Stimulated activated CD8-positive, alpha-beta memory T cell treated with anti-CD3 and anti-CD28 coated beads, Interleukin-15, amount 100 ng/mL, for 24 hours (primary cell): ENCODE results near the gene KLK3.
A peak's percentile ranks its signal among the peaks of the same experiment; 100 is the strongest.

ENCODE experiments used
- DNase-seq: peaks from one replicate; pipeline ENCODE4 v3.0.0-alpha.2; 2020; ENCODE audit warnings: low read depth

Gene KLK3

DNA sequence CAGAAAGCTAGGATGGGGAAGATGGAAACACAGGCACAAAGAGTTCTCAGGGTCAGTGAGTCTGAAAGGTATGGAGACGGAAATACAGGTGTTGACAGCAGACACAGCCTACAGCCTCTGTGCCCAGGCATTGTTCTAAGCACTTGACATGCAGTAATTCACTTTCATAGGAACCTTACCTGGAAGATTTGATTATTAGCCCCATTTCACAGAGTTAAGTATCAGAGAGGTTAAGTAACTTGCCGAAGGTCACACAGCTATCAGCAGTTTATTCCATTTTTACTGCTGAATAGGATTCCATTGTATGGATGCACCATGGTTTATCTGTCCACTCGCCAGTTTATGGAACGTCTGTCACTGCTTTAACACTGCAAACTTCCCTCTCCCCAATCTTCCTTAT is 43.3 kb downstream of the KLK3 start:
- DNase-seq = no peak

DNA sequence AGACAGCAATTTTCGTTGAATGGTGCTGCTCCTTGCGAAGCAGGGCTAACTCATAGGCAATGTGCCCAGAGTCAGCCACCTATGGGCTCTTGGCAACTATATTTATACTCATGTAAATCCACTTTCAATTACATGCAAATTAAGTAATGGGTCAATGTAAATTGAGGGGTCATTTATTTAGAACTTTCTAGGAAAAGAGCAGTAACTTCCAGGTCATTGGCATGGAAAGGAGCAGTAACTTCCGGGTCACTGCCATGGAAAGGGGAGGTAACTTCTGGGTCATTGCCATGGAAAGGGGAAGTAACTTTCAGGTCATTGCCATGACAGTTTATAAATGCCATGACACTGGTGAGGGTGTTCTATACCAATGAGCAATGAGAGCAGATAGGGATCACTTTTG is 44.9 kb downstream of the KLK3 start:
- DNase-seq = no peak

DNA sequence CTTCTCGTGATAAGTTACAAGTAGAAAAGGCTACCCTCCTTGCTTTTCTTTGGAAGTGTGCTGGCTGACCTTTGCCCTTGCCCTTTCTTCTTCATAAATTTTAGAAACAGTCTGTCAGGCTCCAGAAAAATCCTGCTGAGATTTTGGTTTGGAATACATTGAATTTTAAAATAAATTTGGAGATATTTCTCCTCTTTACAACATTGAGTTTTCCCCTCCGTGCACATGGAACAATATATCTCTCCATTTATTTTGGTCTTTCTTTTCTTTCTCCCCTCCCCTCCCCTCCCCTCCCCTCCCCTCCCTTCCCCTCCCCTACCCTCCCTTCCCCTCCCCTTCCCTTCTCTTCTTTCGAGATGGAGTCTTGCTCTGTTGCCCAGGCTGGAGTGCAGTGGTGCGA is 47.9 kb downstream of the KLK3 start:
- no peak for DNase-seq

DNA sequence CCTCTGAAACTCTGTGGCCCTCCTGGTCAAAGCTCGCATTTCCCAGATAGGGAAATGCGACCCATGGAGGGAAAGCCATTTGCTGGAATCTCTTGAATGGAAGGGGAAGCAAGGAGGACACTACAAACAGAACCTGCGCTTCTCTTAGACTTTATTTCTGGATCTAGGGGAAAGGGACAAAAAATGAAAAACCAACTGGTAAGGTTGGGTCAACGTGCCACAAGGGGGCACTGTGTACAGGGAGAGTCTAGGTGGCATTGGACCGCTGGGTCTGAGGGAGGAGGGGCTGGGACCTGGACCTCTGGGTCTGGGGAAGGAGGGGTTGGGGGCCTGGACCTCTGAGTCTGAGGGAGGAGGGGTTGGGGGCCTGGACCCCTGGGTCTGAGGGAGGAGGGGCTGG is 51.5 kb downstream of the KLK3 start:
- peak; percentile 20 for DNase-seq

DNA sequence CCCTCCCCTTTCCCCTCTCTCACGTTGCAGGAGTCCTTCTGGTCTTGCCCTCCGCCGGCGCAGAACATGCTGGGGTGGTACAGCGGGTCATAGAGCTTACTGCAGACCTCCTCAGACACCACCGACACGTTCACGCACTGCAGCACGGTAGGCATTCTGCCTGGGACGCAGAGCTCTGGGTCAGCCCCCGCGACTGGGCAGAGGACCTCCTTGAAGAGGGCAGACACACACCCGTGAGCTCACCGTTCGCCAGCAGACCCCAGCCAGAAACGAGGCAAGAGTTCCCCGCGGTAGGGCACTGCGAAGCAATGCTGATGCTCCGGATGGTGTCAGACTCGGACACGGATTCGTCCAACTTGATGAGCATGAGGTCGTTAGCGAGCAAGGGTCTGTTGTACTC is 53.6 kb downstream of the KLK3 start:
- DNase-seq = no peak

DNA sequence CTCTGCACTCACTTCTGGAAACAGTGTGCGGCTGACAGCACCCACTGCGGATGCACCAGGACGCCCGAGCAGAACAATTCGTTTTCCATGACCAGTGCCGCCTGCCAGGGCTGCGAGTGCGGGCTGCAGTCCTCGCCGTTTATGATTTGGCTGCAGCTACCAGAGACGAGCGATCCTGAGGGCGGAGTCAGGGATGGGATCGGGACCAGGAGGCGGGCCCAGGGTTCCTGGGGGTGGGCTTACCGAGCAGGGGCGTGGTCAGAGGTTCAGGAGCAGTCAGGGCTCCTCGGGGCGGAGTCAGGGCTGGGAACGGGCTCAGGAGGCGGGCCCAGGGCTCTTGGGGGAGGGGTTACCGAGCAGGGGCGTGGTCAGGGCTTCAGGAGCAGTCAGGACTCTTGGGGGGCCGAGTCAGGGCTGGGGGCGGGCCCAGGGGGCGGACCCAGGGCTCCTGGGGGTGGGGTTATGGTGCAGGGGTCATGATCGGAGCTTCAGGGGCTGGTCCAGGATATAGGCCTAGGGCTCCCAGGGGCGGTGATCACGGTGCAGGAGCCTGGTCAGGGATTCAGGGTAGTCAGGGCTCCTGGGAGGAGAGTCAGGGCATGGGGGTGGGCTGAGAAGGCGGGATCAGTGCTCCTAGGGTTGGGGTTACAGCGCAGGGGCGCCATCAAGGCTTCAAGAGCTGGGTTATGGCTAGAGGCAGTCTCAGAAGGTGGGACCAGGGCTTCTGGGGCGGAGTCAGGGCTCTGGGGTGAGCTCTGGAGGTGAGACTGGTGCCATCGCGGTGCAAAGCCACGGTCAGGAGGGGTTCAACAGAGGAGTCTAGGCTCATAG is 54.7 kb downstream of the KLK3 start:
- no peak for DNase-seq
